IMR-90 (cell line): Measurements from ENCODE around the gene BLOC1S5. TPM values are rescaled to one million over a fixed set of nuclear protein-coding genes. Genes with fewer than 3 reads are reported as not detected.

ENCODE experiments used
- ATAC-seq: fragments of 200-7000 bp; cut with Tn5 transposase; 2 replicates; pipeline ENCODE4 v1.9.1; 2020; ENCODE audit warnings: low read depth, mild to moderate bottlenecking, moderate library complexity
- BruUV-seq: library from RNA; stranded (reverse); fragments of 400-500 nt; replicated peaks from 2 replicates; lab custom pipeline; 2021; lab: Mats Ljungman, UMichigan
- CTCF ChIA-PET: fragments of 300-600 bp; formaldehyde crosslinking; extraction: SDS; loops from one replicate; lab custom pipeline; 2021; ENCODE audit warnings: antibody characterized with exemption; lab: Yijun Ruan, JAX
- POLR2A ChIA-PET: fragments of 300-600 bp; sonication (Branson Sonifier 250); formaldehyde crosslinking; loops from one replicate; lab custom pipeline; 2022; ENCODE audit warnings: antibody characterized with exemption; ENCODE audit not compliant: unreplicated experiment; lab: Charles Lee
- DNase-seq: peaks from one replicate; pipeline ENCODE4 v3.0.0; 2013
- H2AFZ ChIP-seq: replicated peaks from 2 replicates; pipeline ENCODE3; 2013; ENCODE audit warnings: low read length, mild to moderate bottlenecking; ENCODE audit not compliant: poor library complexity
- H2AK5ac ChIP-seq: 2 replicates; pipeline ENCODE4 v1.6.1; 2013; ENCODE audit warnings: low read depth, low read length, inconsistent platforms
- H2AK9ac ChIP-seq: replicated peaks from 2 replicates; pipeline ENCODE3; 2013; ENCODE audit warnings: mild to moderate bottlenecking, low read depth, low read length, moderate library complexity; ENCODE audit not compliant: poor library complexity
- H2BK120ac ChIP-seq: 2 replicates; pipeline ENCODE4 v1.6.1; 2013; ENCODE audit warnings: low read depth, low read length, inconsistent platforms
- H2BK15ac ChIP-seq: 3 replicates; pipeline ENCODE4 v1.6.1; 2013; ENCODE audit warnings: low read depth, low read length, inconsistent platforms
- H2BK20ac ChIP-seq: 2 replicates; pipeline ENCODE4 v1.6.1; 2013; ENCODE audit warnings: low read depth, mild to moderate bottlenecking, inconsistent platforms, low read length, moderate library complexity
- H2BK5ac ChIP-seq: 2 replicates; pipeline ENCODE4 v1.6.1; 2013; ENCODE audit warnings: mild to moderate bottlenecking, low read depth, low read length, inconsistent platforms; ENCODE audit not compliant: poor library complexity, severe bottlenecking
- H3K14ac ChIP-seq: replicated peaks from 2 replicates; pipeline ENCODE4 v1.6.1; 2013; ENCODE audit warnings: low read depth, low read length, inconsistent platforms
- H3K18ac ChIP-seq: 2 replicates; pipeline ENCODE4 v1.6.1; 2013; ENCODE audit warnings: low read depth, low read length, control low read depth
- H3K23ac ChIP-seq: 2 replicates; pipeline ENCODE4 v1.6.1; 2013; ENCODE audit warnings: low read depth, low read length, inconsistent platforms
- H3K27ac ChIP-seq: 2 replicates; pipeline ENCODE4 v1.5.1; 2013; ENCODE audit warnings: mild to moderate bottlenecking, control low read depth, low read length; ENCODE audit not compliant: insufficient read depth
- H3K27me3 ChIP-seq: 2 replicates; pipeline ENCODE4 v1.6.1; 2013; ENCODE audit warnings: low read length; ENCODE audit not compliant: control insufficient read depth, insufficient read depth
- H3K36me3 ChIP-seq: 2 replicates; pipeline ENCODE4 v1.6.1; 2013; ENCODE audit warnings: low read length, mixed read lengths; ENCODE audit not compliant: control insufficient read depth, insufficient read depth
- H3K4ac ChIP-seq: 2 replicates; pipeline ENCODE4 v1.6.1; 2013; ENCODE audit warnings: low read depth, low read length, inconsistent platforms
- H3K4me1 ChIP-seq: 2 replicates; pipeline ENCODE4 v1.6.1; 2013; ENCODE audit warnings: low read length, mixed read lengths; ENCODE audit not compliant: control insufficient read depth, insufficient read depth
- H3K4me2 ChIP-seq: 2 replicates; pipeline ENCODE4 v1.6.1; 2013; ENCODE audit warnings: low read depth, mild to moderate bottlenecking, control low read depth, low read length, moderate library complexity
- H3K4me3 ChIP-seq: 2 replicates; pipeline ENCODE4 v1.5.1; 2013; ENCODE audit warnings: low read depth, mild to moderate bottlenecking, control low read depth, low read length, moderate library complexity; ENCODE audit not compliant: insufficient read depth
- H3K56ac ChIP-seq: 2 replicates; pipeline ENCODE4 v1.6.1; 2013; ENCODE audit warnings: low read length, inconsistent platforms; ENCODE audit not compliant: insufficient read depth; ENCODE audit errors: extremely low read depth
- H3K79me1 ChIP-seq, 2 experiments: 2 replicates each; pipeline ENCODE4 v1.6.1; 2013; ENCODE audit warnings: low read length in 2 of 2, inconsistent platforms in 1 of 2, low read depth in 1 of 2
- H3K9ac ChIP-seq: 2 replicates; pipeline ENCODE4 v1.6.1; 2013; ENCODE audit warnings: low read depth, low read length, control low read depth
- H3K9me1 ChIP-seq: 2 replicates; pipeline ENCODE4 v1.6.1; 2013; ENCODE audit warnings: low read length, inconsistent platforms; ENCODE audit not compliant: insufficient read depth
- H3K9me3 ChIP-seq: 2 replicates; pipeline ENCODE4 v1.6.1; 2013; ENCODE audit warnings: low read length; ENCODE audit not compliant: control insufficient read depth, insufficient read depth
- H4K20me1 ChIP-seq: 2 replicates; pipeline ENCODE4 v1.6.1; 2013; ENCODE audit warnings: low read length, inconsistent platforms; ENCODE audit not compliant: insufficient read depth
- H4K5ac ChIP-seq: 2 replicates; pipeline ENCODE4 v1.6.1; 2013; ENCODE audit warnings: mild to moderate bottlenecking, low read depth, low read length, control low read depth
- H4K8ac ChIP-seq, 2 experiments: 2 replicates each; pipeline ENCODE4 v1.6.1; 2013; ENCODE audit warnings: low read depth in 2 of 2, low read length in 2 of 2, control low read depth in 1 of 2, inconsistent platforms in 1 of 2
- H4K91ac ChIP-seq: 2 replicates; pipeline ENCODE4 v1.6.1; 2013; ENCODE audit warnings: low read depth, low read length, inconsistent platforms; ENCODE audit not compliant: insufficient read depth
- BHLHE40 ChIP-seq: fragments of 150-350 bp; IDR thresholded peaks from 2 replicates; pipeline ENCODE4 v1.6.1; 2016; ENCODE audit warnings: mild to moderate bottlenecking, low read depth, low read length
- CEBPB ChIP-seq: IDR thresholded peaks from 2 replicates; pipeline ENCODE4 v1.6.1; 2012; ENCODE audit warnings: low read depth, low read length, improper control_type of control experiment
- CHD1 ChIP-seq: IDR thresholded peaks from 2 replicates; pipeline ENCODE4 v1.6.1; 2012; ENCODE audit warnings: low read depth, low read length, improper control_type of control experiment
- FOS ChIP-seq: fragments of 150-350 bp; IDR thresholded peaks from 2 replicates; pipeline ENCODE4 v1.6.1; 2016; ENCODE audit warnings: low read depth, low read length
- MAFK ChIP-seq: IDR thresholded peaks from 2 replicates; pipeline ENCODE4 v1.6.1; 2012; ENCODE audit warnings: low read depth, low read length, improper control_type of control experiment
- MAZ ChIP-seq: IDR thresholded peaks from 2 replicates; pipeline ENCODE4 v1.6.1; 2012; ENCODE audit warnings: low read depth, mild to moderate bottlenecking, low read length, improper control_type of control experiment, moderate library complexity, borderline replicate concordance
- MXI1 ChIP-seq: IDR thresholded peaks from 2 replicates; pipeline ENCODE4 v1.6.1; 2012; ENCODE audit warnings: low read depth, mild to moderate bottlenecking, low read length, moderate library complexity, borderline replicate concordance
- NFE2L2 ChIP-seq: fragments of 150-350 bp; IDR thresholded peaks from 2 replicates; pipeline ENCODE4 v1.6.1; 2016; ENCODE audit warnings: low read depth, mild to moderate bottlenecking, low read length
- POLR2A ChIP-seq: IDR thresholded peaks from 2 replicates; pipeline ENCODE4 v1.6.1; 2012; ENCODE audit warnings: mild to moderate bottlenecking, low read depth, low read length
- RAD21 ChIP-seq: IDR thresholded peaks from 2 replicates; pipeline ENCODE4 v1.6.1; 2012; ENCODE audit warnings: low read length, improper control_type of control experiment
- RCOR1 ChIP-seq: IDR thresholded peaks from 2 replicates; pipeline ENCODE4 v1.6.1; 2012; ENCODE audit warnings: mild to moderate bottlenecking, low read length, improper control_type of control experiment; ENCODE audit not compliant: insufficient replicate concordance
- RFX5 ChIP-seq: IDR thresholded peaks from 2 replicates; pipeline ENCODE4 v1.8.0; 2012; ENCODE audit warnings: low read depth, mild to moderate bottlenecking, low read length, moderate library complexity
- SMC3 ChIP-seq: fragments of 150-350 bp; IDR thresholded peaks from 2 replicates; pipeline ENCODE4 v1.6.1; 2016; ENCODE audit warnings: low read depth, mild to moderate bottlenecking, antibody characterized with exemption, low read length, moderate library complexity
- USF2 ChIP-seq: fragments of 150-350 bp; IDR thresholded peaks from 2 replicates; pipeline ENCODE4 v1.6.1; 2017; ENCODE audit warnings: mild to moderate bottlenecking, antibody characterized with exemption, low read length, low read depth
- WGBS, 2 experiments: methylation state at CpG; one replicate each; pipeline versions ENCODE4 v1.1.5 to v1.1.7; 2013; ENCODE audit warnings: missing lambda C conversion rate in 2 of 2; ENCODE audit not compliant: insufficient read length in 1 of 2; ENCODE audit errors: extremely low coverage in 2 of 2; 5-methylcytosine and 5-hydroxymethylcytosine counted together
- dilution Hi-C: fragments of 300-500 bp; cut with HindIII; formaldehyde crosslinking; loops from one replicate; pipeline ENCODE4 v1.14.3; 2018; ENCODE audit warnings: low sequenced_read_pairs; ENCODE audit not compliant: unreplicated experiment
- in situ Hi-C: fragments of 300-500 bp; cut with MboI; formaldehyde crosslinking; loops from 3 replicates; pipeline ENCODE4 v1.14.3; 2019; ENCODE audit warnings: low sequenced_read_pairs, inconsistent platforms, mixed read lengths
- intact Hi-C: fragments of 100-400 bp; cut with micrococcal nuclease; formaldehyde crosslinking; loops from 2 replicates; pipeline ENCODE4 v1.10.0; 2022
- polyA plus RNA-seq, 3 experiments: library from polyadenylated mRNA; depleted of rRNA; stranded (reverse); fragments of >200 nt; gene quantifications; 2 replicates each; pipeline ENCODE4 v1.2.3, GENCODE V29; 2012; ENCODE audit warnings: low replicate concordance in 1 of 3
- total RNA-seq: library from RNA; depleted of rRNA; stranded (reverse); fragments of >200 nt; gene quantifications from 2 replicates; pipeline ENCODE4 v1.2.3, GENCODE V29; 2012
- TF ChIP-seq, protein P1 (sequence below): fragments of 150-350 bp; IDR thresholded peaks from 2 replicates; pipeline ENCODE4 v1.6.1; 2016; ENCODE audit warnings: low read depth, mild to moderate bottlenecking, low read length, moderate library complexity, borderline replicate concordance
- TF ChIP-seq, protein P2 (sequence below): conservative IDR thresholded peaks from 2 replicates; pipeline ENCODE4 v1.5.1; 2012; ENCODE audit warnings: mild to moderate bottlenecking, low read depth, low read length, improper control_type of control experiment

BLOC1S5 gene
- total and polyA plus RNA-seq, 2 of the 4 experiments (the other 2 are of a cell fraction): 4.8 to 17.2 TPM

- dilution Hi-C loops: no loop called here
- H3K4me1 ChIP-seq: no peaks in the 10 kb centered on the region
- H4K91ac ChIP-seq: no peak overlapping the region
- H3K4me3 ChIP-seq: no peak overlapping the region
- no peaks in the 10 kb centered on the region for H3K9me3 ChIP-seq
- no peak overlapping the region for H2BK20ac ChIP-seq
- no peak overlapping the region for H3K4me2 ChIP-seq
- H3K36me3 ChIP-seq: no peaks in the 10 kb centered on the region
- DNase-seq (no peak), ATAC-seq (no peak)
- H2AFZ ChIP-seq: no peak overlapping the region
- no peaks in the 10 kb centered on the region for H3K79me1 ChIP-seq
- H4K5ac ChIP-seq: no peak overlapping the region
- H3K27me3 ChIP-seq: no peaks in the 10 kb centered on the region
- in situ Hi-C loops: loop anchor here (25.0 kb wide), 1 partner anchor 782 kb away; no protein-coding TSS in a partner anchor
- no peak overlapping the region for H3K23ac ChIP-seq
- ChIA-PET POLR2A (no interaction called here), CTCF (no interaction called here)
- no peak overlapping the region for H4K8ac ChIP-seq
- H2BK5ac ChIP-seq: no peak overlapping the region
- no peaks in the 10 kb centered on the region for H4K20me1 ChIP-seq
- TF ChIP-seq USF2 (no peak), RCOR1 (no peak), CEBPB (no peak), RFX5 (no peak), NFE2L2 (no peak), POLR2A (no peak), MXI1 (no peak), MAFK (no peak), MAZ (no peak), CHD1 (no peak), RAD21 (no peak), FOS (no peak), SMC3 (no peak), BHLHE40 (no peak)
- TF ChIP-seq, protein P1, sequence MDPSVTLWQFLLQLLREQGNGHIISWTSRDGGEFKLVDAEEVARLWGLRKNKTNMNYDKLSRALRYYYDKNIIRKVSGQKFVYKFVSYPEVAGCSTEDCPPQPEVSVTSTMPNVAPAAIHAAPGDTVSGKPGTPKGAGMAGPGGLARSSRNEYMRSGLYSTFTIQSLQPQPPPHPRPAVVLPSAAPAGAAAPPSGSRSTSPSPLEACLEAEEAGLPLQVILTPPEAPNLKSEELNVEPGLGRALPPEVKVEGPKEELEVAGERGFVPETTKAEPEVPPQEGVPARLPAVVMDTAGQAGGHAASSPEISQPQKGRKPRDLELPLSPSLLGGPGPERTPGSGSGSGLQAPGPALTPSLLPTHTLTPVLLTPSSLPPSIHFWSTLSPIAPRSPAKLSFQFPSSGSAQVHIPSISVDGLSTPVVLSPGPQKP: no peak
- TF ChIP-seq, protein P2, sequence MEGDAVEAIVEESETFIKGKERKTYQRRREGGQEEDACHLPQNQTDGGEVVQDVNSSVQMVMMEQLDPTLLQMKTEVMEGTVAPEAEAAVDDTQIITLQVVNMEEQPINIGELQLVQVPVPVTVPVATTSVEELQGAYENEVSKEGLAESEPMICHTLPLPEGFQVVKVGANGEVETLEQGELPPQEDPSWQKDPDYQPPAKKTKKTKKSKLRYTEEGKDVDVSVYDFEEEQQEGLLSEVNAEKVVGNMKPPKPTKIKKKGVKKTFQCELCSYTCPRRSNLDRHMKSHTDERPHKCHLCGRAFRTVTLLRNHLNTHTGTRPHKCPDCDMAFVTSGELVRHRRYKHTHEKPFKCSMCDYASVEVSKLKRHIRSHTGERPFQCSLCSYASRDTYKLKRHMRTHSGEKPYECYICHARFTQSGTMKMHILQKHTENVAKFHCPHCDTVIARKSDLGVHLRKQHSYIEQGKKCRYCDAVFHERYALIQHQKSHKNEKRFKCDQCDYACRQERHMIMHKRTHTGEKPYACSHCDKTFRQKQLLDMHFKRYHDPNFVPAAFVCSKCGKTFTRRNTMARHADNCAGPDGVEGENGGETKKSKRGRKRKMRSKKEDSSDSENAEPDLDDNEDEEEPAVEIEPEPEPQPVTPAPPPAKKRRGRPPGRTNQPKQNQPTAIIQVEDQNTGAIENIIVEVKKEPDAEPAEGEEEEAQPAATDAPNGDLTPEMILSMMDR: no peak
- no peak overlapping the region for H2AK9ac ChIP-seq
- H2BK15ac ChIP-seq: no peak overlapping the region
- H3K9me1 ChIP-seq: no peaks in the 10 kb centered on the region; the same call in 1 of the 2 replicates
- H3K56ac ChIP-seq: no peak overlapping the region
- no CpG with 5 or more reads among the region's 3 CpGs for WGBS, 2 experiments
- H2AK5ac ChIP-seq: no peak overlapping the region
- BruUV-seq: no TSS peak
- intact Hi-C loops: no loop called here
- H3K9ac ChIP-seq: no peak overlapping the region
- no peak overlapping the region for H3K14ac ChIP-seq
- H3K27ac ChIP-seq: no peak overlapping the region
- no peak overlapping the region for H3K18ac ChIP-seq
- no peak overlapping the region for H3K4ac ChIP-seq
- no peak overlapping the region for H2BK120ac ChIP-seq
Measured at GRCh38 chr6:8069631-8070284, 5.6 kb upstream of the BLOC1S5 start.
